Embryonic facial prominence (tissue), 1 donor: Measurements from ENCODE around the gene SLC24A2.
"Not testable (repeated sequence)": the region's sequence is repeated elsewhere in the genome, so short reads cannot be mapped to it uniquely, and the experiment has no call there.

Source experiments
- DNase-seq: peaks from one replicate; pipeline ENCODE4 v3.0.0-alpha.2; 2016; ENCODE audit errors: extremely low spot score

Gene SLC24A2

GRCh38 chr9:19788614-19789271 lies at the start of gene SLC24A2:
TSS of gene SLC24A2 (minus strand) at chr9:19789037.
- no peak for DNase-seq

GRCh38 chr9:19833331-19833730 lies 44.5 kb upstream of the SLC24A2 start:
- DNase-seq: not testable (repeated sequence)

- no peak for DNase-seq
Measured at GRCh38 chr9:19830796-19831195, 42.0 kb upstream of the SLC24A2 start.

- no peak for DNase-seq
Measured at GRCh38 chr9:19828576-19829109, 39.8 kb upstream of the SLC24A2 start.

- DNase-seq: no peak
Measured at GRCh38 chr9:19816769-19817168, 27.9 kb upstream of the SLC24A2 start.

- no peak for DNase-seq
Measured at GRCh38 chr9:19812194-19812593, 23.4 kb upstream of the SLC24A2 start.

GRCh38 chr9:19809422-19810269 lies 20.8 kb upstream of the SLC24A2 start:
- DNase-seq: no peak

GRCh38 chr9:19807182-19807892 lies 18.5 kb upstream of the SLC24A2 start:
- DNase-seq: no peak

GRCh38 chr9:19804431-19804830 lies 15.6 kb upstream of the SLC24A2 start:
- DNase-seq: no peak

GRCh38 chr9:19800884-19801283 lies 12.0 kb upstream of the SLC24A2 start:
- no peak for DNase-seq

GRCh38 chr9:19799784-19800183 lies 10.9 kb upstream of the SLC24A2 start:
- DNase-seq: no peak

- no peak for DNase-seq
Measured at GRCh38 chr9:19788152-19788551, 685 bp downstream of the SLC24A2 start.

- no peak for DNase-seq
Measured at GRCh38 chr9:19787672-19788071, 1.2 kb downstream of the SLC24A2 start.

GRCh38 chr9:19785230-19785629 lies 3.6 kb downstream of the SLC24A2 start:
- no peak for DNase-seq

- DNase-seq: no peak
Measured at GRCh38 chr9:19784136-19784535, 4.7 kb downstream of the SLC24A2 start.

GRCh38 chr9:19783500-19783899 lies 5.3 kb downstream of the SLC24A2 start:
- no peak for DNase-seq

GRCh38 chr9:19782005-19782404 lies 6.8 kb downstream of the SLC24A2 start:
- no peak for DNase-seq

GRCh38 chr9:19781240-19781639 lies 7.6 kb downstream of the SLC24A2 start:
- no peak for DNase-seq

- no peak for DNase-seq
Measured at GRCh38 chr9:19771446-19771845, 17.4 kb downstream of the SLC24A2 start.

GRCh38 chr9:19770973-19771372 lies 17.9 kb downstream of the SLC24A2 start:
- no peak for DNase-seq

- DNase-seq: no peak
Measured at GRCh38 chr9:19769213-19769612, 19.6 kb downstream of the SLC24A2 start.

GRCh38 chr9:19768798-19769197 lies 20.0 kb downstream of the SLC24A2 start:
- DNase-seq: no peak
